ENCODE measurements around the gene SWAP70.
"Not testable (repeated sequence)": the region's sequence is repeated elsewhere in the genome, so short reads cannot be mapped to it uniquely, and the experiment has no call there.

Gene SWAP70

GRCh38 chr11:9619971-9620370, 43.9 kb upstream of the SWAP70 start:
- Histone ChIP-seq H3K4me3 (ENCODE audit: insufficient read depth, low read length, poor library complexity, severe bottlenecking) (peak overlapping the region; percentile 23), H3K9me2 (replicated peaks; ENCODE audit: insufficient read depth, low read length) (no peaks in the 10 kb centered on the region), H3K27me3 (ENCODE audit: low read length) (no peaks in the 10 kb centered on the region), H3K27ac (ENCODE audit: low read depth, low read length) (peak overlapping the region; percentile 98), H2AFZ (ENCODE audit: low read depth, low read length, severe bottlenecking) (no peak overlapping the region), H4K20me1 (ENCODE audit: low read depth, low read length) (no peaks in the 10 kb centered on the region), H3K9ac (ENCODE audit: low read length) (peak overlapping the region; percentile 60), H3F3A (ENCODE audit: insufficient read depth) (peaks cover 60% of the 10 kb centered on the region), H3K36me3 (ENCODE audit: low read length) (no peaks in the 10 kb centered on the region), H3K79me2 (ENCODE audit: insufficient read depth, low read length) (peaks cover 10% of the 10 kb centered on the region; the same call in 1 of the 2 replicates), H3K9me3 (ENCODE audit: insufficient read depth, low read length) (no peaks in the 10 kb centered on the region), H3K4me2 (ENCODE audit: low read depth, low read length, poor library complexity, severe bottlenecking) (peak overlapping the region; percentile 58)
- no peak for TF ChIP-seq EZH2phosphoT487 (conservative IDR thresholded peaks at IDR 0.05; ENCODE audit: low read length)
- TF ChIP-seq CTCF (IDR thresholded peaks at IDR 0.05; ENCODE audit: insufficient read depth, low read length, poor library complexity, severe bottlenecking), result no peak

- peaks cover 39% of the 10 kb centered on the region for H3F3A ChIP-seq (ENCODE audit: insufficient read depth)
- H4K20me1 ChIP-seq (ENCODE audit: low read depth, low read length); H3K9ac ChIP-seq (ENCODE audit: low read length); H2AFZ ChIP-seq (ENCODE audit: low read depth, low read length, severe bottlenecking); H3K9me2 ChIP-seq (replicated peaks; ENCODE audit: insufficient read depth, low read length); H3K27me3 ChIP-seq (ENCODE audit: low read length); H3K9me3 ChIP-seq (ENCODE audit: insufficient read depth, low read length); H3K36me3 ChIP-seq (ENCODE audit: low read length); H3K79me2 ChIP-seq (ENCODE audit: insufficient read depth, low read length); H3K27ac ChIP-seq (ENCODE audit: low read depth, low read length); H3K4me3 ChIP-seq (ENCODE audit: insufficient read depth, low read length, poor library complexity, severe bottlenecking); H3K4me2 ChIP-seq (ENCODE audit: low read depth, low read length, poor library complexity, severe bottlenecking): not testable (repeated sequence)
Observed at GRCh38 chr11:9622353-9622752, 41.5 kb upstream of the SWAP70 start.

- not testable (repeated sequence) for H3K27me3 ChIP-seq (ENCODE audit: low read length); H3K9ac ChIP-seq (ENCODE audit: low read length); H2AFZ ChIP-seq (ENCODE audit: low read depth, low read length, severe bottlenecking); H3K36me3 ChIP-seq (ENCODE audit: low read length); H4K20me1 ChIP-seq (ENCODE audit: low read depth, low read length); H3K79me2 ChIP-seq (ENCODE audit: insufficient read depth, low read length); H3K4me2 ChIP-seq (ENCODE audit: low read depth, low read length, poor library complexity, severe bottlenecking); H3K9me3 ChIP-seq (ENCODE audit: insufficient read depth, low read length); H3K27ac ChIP-seq (ENCODE audit: low read depth, low read length); H3K9me2 ChIP-seq (replicated peaks; ENCODE audit: insufficient read depth, low read length); H3K4me3 ChIP-seq (ENCODE audit: insufficient read depth, low read length, poor library complexity, severe bottlenecking)
- peaks cover 33% of the 10 kb centered on the region for H3F3A ChIP-seq (ENCODE audit: insufficient read depth)
Observed at GRCh38 chr11:9623053-9623452, 40.8 kb upstream of the SWAP70 start.

- Histone ChIP-seq H3K9ac (ENCODE audit: low read length) (0 out of 2 replicates have a peak overlapping the region, but pooled peaks have one; percentile 9), H3K27ac (ENCODE audit: low read depth, low read length) (peak overlapping the region; percentile 43), H3K9me3 (ENCODE audit: insufficient read depth, low read length) (no peaks in the 10 kb centered on the region), H3K27me3 (ENCODE audit: low read length) (no peaks in the 10 kb centered on the region), H3K79me2 (ENCODE audit: insufficient read depth, low read length) (no peaks in the 10 kb centered on the region), H3K4me2 (ENCODE audit: low read depth, low read length, poor library complexity, severe bottlenecking) (peak overlapping the region; percentile 3), H2AFZ (ENCODE audit: low read depth, low read length, severe bottlenecking) (no peak overlapping the region), H3F3A (ENCODE audit: insufficient read depth) (peaks cover 26% of the 10 kb centered on the region), H3K4me3 (ENCODE audit: insufficient read depth, low read length, poor library complexity, severe bottlenecking) (no peak overlapping the region), H4K20me1 (ENCODE audit: low read depth, low read length) (no peaks in the 10 kb centered on the region), H3K36me3 (ENCODE audit: low read length) (no peaks in the 10 kb centered on the region), H3K9me2 (replicated peaks; ENCODE audit: insufficient read depth, low read length) (no peaks in the 10 kb centered on the region)
- no peak for TF ChIP-seq EZH2phosphoT487 (conservative IDR thresholded peaks at IDR 0.05; ENCODE audit: low read length)
- no peak for TF ChIP-seq CTCF (IDR thresholded peaks at IDR 0.05; ENCODE audit: insufficient read depth, low read length, poor library complexity, severe bottlenecking)
Observed at GRCh38 chr11:9624448-9624847, 39.4 kb upstream of the SWAP70 start.
